Coronary artery (tissue), 2 donors: ENCODE results near the gene OR10A2.
"Not testable (repeated sequence)": the region's sequence is repeated elsewhere in the genome, so short reads cannot be mapped to it uniquely, and the experiment has no call there.

Experiments
- DNase-seq: peaks from one replicate; pipeline ENCODE4 v3.0.0-alpha.2; 2017; ENCODE audit warnings: low spot score
- H3K27ac ChIP-seq, 2 donors: fragments of 200-600 bp; sonication (generic); one replicate each; pipeline ENCODE4 v1.5.1; 2016 to 2019
- H3K4me3 ChIP-seq: fragments of 200-600 bp; sonication (generic); 2 replicates; pipeline ENCODE4 v1.5.1; 2016; ENCODE audit warnings: mild to moderate bottlenecking, moderate library complexity
- TF ChIP-seq, protein P1 (sequence below): fragments of 200-600 bp; sonication (generic); IDR thresholded peaks from one replicate; pipeline ENCODE4 v1.5.1; 2019; ENCODE audit warnings: antibody characterized with exemption

The OR10A2 gene

GRCh38 chr11:6850526-6850925 lies 12.3 kb upstream of the OR10A2 start:
- TF ChIP-seq, protein P1, sequence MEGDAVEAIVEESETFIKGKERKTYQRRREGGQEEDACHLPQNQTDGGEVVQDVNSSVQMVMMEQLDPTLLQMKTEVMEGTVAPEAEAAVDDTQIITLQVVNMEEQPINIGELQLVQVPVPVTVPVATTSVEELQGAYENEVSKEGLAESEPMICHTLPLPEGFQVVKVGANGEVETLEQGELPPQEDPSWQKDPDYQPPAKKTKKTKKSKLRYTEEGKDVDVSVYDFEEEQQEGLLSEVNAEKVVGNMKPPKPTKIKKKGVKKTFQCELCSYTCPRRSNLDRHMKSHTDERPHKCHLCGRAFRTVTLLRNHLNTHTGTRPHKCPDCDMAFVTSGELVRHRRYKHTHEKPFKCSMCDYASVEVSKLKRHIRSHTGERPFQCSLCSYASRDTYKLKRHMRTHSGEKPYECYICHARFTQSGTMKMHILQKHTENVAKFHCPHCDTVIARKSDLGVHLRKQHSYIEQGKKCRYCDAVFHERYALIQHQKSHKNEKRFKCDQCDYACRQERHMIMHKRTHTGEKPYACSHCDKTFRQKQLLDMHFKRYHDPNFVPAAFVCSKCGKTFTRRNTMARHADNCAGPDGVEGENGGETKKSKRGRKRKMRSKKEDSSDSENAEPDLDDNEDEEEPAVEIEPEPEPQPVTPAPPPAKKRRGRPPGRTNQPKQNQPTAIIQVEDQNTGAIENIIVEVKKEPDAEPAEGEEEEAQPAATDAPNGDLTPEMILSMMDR = no peak
- Histone ChIP-seq H3K27ac (no peak overlapping the region), H3K4me3 (no peak overlapping the region)
- no peak for DNase-seq

- DNase-seq, H3K27ac ChIP-seq, H3K4me3 ChIP-seq: not testable (repeated sequence)
These were observed 8.1 kb upstream of the OR10A2 start for GRCh38 chr11:6854801-6855200.

DNA sequence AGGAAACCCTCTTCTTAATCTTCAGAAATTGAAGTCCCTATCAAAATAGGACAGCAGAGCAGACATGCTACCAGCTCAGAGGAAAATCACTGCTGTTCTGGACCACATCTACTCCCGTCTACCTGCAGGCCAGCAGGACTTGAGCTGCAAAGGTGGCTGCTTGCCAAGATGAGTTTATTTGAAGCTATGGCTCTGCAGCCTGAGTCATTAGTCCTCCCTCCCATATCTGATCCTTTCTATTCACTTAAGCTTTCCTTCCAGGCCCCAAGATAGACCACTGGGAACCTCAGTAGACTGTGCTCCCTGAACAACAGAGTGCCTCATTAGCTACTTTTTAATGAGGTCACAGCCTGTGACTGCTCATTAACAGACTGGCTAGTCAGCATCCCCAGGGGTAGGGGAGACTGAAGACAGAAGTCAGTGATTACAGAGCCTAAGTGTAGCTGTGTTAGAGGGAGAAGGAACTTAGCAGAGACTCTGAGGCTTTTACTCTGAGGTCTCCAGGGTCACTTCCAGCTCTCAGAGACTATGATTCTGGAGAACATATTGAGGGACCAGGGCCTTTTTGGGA lies 6.8 kb upstream of the OR10A2 start:
- Histone ChIP-seq H3K4me3 (no peak overlapping the region), H3K27ac (no peak overlapping the region)
- TF ChIP-seq, protein P1 = no peak
- DNase-seq = no peak

DNA sequence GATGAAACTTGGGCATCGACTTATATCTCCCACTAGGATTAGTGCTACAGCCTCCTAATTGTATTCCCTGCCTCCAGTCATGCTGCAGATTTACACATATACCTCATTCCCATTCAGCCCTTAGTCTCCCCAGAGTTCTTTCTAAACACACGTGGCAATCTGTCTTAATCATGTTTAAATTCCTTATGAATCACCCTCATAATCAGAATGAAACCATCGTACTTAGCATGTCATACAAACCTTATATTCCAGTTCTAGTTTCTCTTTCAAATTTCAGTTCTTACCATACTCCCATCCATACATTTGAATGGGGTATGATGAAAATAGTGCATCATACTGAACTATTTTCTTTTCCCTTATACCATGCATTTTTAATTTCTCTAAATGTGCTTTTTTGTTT lies 6.0 kb upstream of the OR10A2 start:
- H3K4me3 ChIP-seq = no peak overlapping the region
- H3K27ac ChIP-seq = no peak overlapping the region
- TF ChIP-seq, protein P1 = no peak
- DNase-seq = no peak

DNA sequence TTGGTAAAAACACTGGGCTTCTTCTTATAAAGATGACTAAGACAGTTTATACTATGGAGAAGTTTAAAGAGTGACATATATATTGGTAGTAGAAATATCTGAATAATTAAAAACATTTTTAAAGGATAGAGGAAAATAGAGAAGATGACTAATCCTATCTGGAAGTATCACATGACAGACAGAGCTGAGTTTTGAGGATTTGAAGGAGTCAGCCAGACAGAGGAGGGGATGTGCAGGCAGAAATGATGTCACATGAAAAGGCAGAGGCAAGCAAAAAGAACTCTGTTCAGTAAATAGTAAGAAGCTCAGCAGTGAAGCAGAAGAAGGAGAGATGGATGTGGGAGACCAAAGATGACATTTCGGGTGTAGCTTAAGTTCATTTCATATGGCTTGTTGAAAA lies 1.6 kb downstream of the OR10A2 start:
- H3K4me3 ChIP-seq = no peak overlapping the region
- TF ChIP-seq, protein P1 = no peak
- H3K27ac ChIP-seq = no peak overlapping the region
- DNase-seq = no peak

- Histone ChIP-seq H3K27ac (no peak overlapping the region), H3K4me3 (no peak overlapping the region)
- TF ChIP-seq, protein P1 = no peak
- no peak for DNase-seq
These were observed 8.4 kb downstream of the OR10A2 start for GRCh38 chr11:6871278-6871677.

DNA sequence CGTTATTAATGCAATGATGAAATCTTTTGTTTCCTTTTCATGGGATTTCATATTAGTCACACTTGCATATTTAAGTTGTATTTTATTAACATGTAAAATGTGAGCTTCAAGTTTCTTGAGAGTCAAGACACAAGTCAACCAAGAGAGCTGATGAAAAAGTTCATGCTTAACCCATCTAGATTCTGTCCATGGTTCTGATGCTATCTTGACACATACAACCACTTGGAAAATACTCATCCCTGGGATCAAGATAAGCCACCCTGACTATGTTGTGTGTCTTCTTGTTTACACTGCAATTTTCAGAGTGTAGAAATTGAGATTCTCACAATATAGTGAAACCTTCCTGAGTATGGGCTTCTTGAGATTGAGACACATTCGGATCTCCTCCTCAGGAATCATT lies 12.9 kb downstream of the OR10A2 start:
- DNase-seq = no peak
- TF ChIP-seq, protein P1 = no peak
- Histone ChIP-seq H3K27ac (no peak overlapping the region), H3K4me3 (no peak overlapping the region)

- no peak within 1 kb of the TSS for H3K4me3 ChIP-seq
- no peak for DNase-seq
- TF ChIP-seq, protein P1 = no peak
- H3K27ac ChIP-seq = no peak within 1 kb of the TSS
These were observed 13.5 kb downstream of the OR10A2 start, which contains the start of gene OR10A4 for GRCh38 chr11:6876325-6876724. TSS of gene OR10A4 (plus strand) at chr11:6876625. CDS start at chr11:6876648, 23 bp downstream.
